ENCODE data around the gene NEK10. TPM values are rescaled to one million over a fixed set of nuclear protein-coding genes. Genes with fewer than 3 reads are reported as not detected.

Gene NEK10
- total and polyA plus RNA-seq, 2 of the 13 experiments (the other 11 are each of a cell fraction or from before 2014, with no cell fraction given) = 2.8 to 14.2 TPM

DNA sequence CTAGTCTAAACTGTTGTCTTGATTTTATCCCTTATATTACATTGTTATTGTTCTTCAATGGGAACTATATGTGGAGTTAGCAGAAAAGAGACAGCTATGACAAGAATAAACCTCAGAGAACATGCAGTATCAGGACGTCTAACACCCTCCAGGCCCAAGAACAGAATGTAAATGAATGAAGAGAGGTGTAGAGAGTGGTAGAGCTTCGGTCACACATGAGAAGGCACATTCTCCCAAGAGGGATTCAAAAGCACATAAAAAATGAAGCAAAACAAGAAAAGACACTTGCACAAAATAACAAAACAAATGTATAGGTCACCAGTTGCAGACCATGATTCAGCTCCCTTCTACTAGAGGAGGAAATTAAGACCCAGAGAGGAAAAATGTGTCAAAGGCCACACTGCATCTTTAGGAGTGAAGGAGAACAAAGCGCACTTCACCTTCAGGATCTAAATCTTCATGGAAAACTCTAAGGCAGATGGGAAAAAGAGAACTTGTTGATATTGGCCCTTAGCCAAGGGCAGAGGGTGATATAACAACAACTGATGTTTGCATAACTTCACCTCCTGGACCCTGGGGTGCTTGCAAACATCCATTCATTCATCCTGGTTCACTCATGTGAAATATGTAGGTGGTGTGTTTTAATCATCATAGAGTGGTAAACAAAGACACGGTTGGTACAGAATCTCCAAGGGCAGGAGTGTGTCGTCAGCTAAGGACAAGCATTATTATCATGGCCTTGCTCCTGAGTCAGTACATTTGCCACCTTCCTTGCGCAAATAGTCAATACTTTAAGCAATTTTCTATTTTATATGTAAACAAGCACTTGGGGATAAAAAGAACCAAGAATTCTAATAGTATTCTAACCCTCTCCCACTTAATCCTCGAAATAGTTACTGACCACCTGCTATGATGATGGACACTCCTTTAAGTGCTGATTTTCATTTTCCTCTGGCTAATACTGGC lies 8.8 kb downstream of the NEK10 start (continued):
- TF ChIP-seq ZBTB1 (CRISPR knock-in tag; IDR thresholded peaks at IDR 0.05; ENCODE audit: borderline replicate concordance) (no peak), PHF8 (CRISPR knock-in tag; IDR thresholded peaks at IDR 0.05) (peak; percentile 46), ZNF407 (CRISPR knock-in tag; IDR thresholded peaks at IDR 0.05; ENCODE audit: not compliant biosample characterization) (no peak), SYNCRIP (IDR thresholded peaks at IDR 0.05; ENCODE audit: insufficient read depth, low read depth, low read length) (no peak), ZMYM2 (CRISPR knock-in tag; IDR thresholded peaks at IDR 0.05) (peak; percentile 88), ZNF20 (CRISPR knock-in tag; IDR thresholded peaks at IDR 0.05) (no peak), ZNF841 (CRISPR knock-in tag; IDR thresholded peaks at IDR 0.05; ENCODE audit: borderline replicate concordance) (no peak), NFE2L1 (CRISPR knock-in tag; IDR thresholded peaks at IDR 0.05; ENCODE audit: borderline replicate concordance) (no peak), HBP1 (CRISPR knock-in tag; IDR thresholded peaks at IDR 0.05; ENCODE audit: low read depth) (peak; percentile 99), AGO2 (optimal IDR thresholded peaks at IDR 0.05; ENCODE audit: low read depth, low read length) (no peak), ZNF720 (CRISPR knock-in tag; IDR thresholded peaks at IDR 0.05) (no peak), TBX2 (CRISPR knock-in tag; IDR thresholded peaks at IDR 0.05; ENCODE audit: borderline replicate concordance) (peak; percentile 99), SRSF9 (IDR thresholded peaks at IDR 0.05; ENCODE audit: borderline replicate concordance, insufficient read depth, low read depth, low read length, poor library complexity, severe bottlenecking) (no peak)
- TF ChIP-seq, protein P1, sequence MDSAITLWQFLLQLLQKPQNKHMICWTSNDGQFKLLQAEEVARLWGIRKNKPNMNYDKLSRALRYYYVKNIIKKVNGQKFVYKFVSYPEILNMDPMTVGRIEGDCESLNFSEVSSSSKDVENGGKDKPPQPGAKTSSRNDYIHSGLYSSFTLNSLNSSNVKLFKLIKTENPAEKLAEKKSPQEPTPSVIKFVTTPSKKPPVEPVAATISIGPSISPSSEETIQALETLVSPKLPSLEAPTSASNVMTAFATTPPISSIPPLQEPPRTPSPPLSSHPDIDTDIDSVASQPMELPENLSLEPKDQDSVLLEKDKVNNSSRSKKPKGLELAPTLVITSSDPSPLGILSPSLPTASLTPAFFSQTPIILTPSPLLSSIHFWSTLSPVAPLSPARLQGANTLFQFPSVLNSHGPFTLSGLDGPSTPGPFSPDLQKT (CRISPR knock-in tag; IDR thresholded peaks at IDR 0.05; ENCODE audit: borderline replicate concordance) = no peak
- TF ChIP-seq, protein P2, sequence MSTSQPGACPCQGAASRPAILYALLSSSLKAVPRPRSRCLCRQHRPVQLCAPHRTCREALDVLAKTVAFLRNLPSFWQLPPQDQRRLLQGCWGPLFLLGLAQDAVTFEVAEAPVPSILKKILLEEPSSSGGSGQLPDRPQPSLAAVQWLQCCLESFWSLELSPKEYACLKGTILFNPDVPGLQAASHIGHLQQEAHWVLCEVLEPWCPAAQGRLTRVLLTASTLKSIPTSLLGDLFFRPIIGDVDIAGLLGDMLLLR (CRISPR knock-in tag; IDR thresholded peaks at IDR 0.05) = no peak

Measured in HepG2 (cell line).